GM18858 (cell line): ENCODE results near the gene EEF2.

ENCODE experiments used
- ATAC-seq: cut with Tn5 transposase; IDR thresholded peaks from one replicate; pipeline ENCODE4 v1.9.1; 2021; ENCODE audit not compliant: unreplicated experiment

EEF2 gene

DNA sequence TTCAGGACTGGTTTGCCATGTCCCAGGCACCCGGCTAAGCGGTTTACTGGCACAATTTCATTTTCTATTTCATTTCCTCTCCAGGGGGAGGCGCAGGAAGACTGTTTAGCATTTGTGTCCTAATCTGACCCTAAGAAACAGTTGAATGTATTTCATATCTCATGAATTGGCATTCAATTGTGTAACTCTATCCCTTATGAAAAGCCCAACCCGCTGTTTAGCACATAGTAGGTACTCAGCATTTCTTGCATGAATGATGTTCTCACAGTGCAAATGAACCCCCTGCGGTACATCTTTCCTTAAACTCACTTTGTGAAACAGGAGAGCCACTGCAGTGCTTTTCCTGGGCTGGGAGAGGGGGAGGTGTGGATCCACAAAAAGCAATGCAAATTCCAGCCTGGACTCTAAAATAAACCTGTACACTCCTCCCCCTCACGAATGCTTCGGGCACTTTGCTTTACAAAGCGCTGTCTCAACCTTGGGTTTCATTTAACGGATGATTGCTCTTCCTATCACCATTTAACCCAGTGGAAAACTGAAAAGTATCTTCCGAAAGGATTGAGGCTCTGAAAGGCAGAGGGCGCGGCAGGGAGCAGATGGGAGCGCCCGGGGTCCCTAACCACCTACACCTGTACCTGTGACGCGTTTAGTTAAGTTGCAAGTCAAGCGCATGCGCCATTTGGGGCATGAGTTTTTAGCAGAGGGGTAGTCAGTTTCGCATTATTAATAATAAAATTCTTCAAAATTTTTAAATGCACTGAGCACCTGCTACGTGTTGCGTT is 1.2 kb upstream of the EEF2 start:
- no peak for ATAC-seq

GRCh38 chr19:3985643-3986259 is 488 bp upstream of the EEF2 start:
- ATAC-seq, result no peak

- no peak for ATAC-seq
Observed at GRCh38 chr19:3984584-3984907, 717 bp downstream of the EEF2 start.

- no peak for ATAC-seq
Observed at GRCh38 chr19:3983936-3984583, 1.2 kb downstream of the EEF2 start.

DNA sequence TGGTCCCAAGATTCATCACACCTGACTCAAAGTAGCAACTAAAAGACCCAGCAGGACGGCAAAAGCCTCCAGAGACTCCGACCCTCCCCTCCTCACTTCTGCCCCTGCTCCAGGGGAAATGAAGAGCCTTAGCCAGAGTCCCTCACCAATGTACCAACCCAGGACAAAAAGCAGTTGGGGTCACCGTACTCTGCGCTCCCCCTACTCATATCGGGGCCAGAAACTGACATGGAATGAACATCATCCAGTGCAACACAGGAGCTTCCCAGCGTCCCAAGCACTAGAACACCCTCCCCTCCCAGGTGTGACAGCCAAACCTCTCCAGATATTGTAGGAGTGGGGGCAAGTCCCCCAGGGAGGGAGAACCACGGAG is 1.7 kb downstream of the EEF2 start:
- no peak for ATAC-seq

- ATAC-seq, result no peak
Observed at GRCh38 chr19:3982701-3983541, 2.3 kb downstream of the EEF2 start.

DNA sequence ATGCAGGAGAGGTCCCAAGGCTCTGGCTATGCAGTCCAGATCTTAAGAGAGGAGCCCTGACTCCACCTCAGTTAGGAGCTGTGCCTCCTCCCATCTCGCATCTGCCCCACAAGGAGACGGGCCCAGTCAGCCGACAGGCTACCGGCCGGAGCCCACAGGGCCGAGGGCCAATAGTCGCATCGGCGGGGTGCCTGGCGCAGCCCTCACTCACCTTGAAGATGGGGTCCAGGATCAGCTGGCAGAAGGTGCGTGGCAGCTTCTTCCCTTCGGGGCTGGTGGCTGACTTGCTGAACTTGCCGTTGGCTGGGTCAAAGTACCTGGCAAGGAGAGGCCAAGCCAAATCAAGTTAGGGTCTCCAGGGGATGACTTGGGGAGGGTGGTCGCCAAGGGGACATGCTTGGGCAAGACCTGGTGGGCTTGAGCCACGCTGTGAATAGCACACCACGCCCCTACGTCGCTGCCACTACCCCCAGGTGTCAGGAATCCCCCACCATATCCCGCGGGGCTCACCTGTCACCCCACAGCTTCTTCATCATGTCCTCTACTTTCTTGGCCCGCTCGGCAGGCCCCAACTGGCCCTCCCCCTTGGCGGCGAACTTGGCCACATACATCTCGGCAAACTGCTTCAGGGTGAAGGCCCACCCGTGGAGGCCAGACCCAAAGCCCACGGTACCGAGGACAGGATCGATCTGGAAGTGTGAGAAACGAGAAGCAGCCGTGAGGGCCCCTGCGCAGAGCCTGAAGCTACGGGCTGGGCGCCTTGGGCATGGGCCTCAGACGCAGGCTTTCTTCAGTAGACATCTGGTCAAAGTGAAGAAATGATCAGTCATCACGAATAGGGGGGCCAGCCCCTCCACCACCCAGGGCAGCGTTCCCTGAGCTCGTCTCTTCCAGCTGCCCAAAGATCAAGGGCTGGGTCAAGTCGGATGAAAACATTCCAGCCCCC is 3.3 kb downstream of the EEF2 start:
- ATAC-seq, result no peak

DNA sequence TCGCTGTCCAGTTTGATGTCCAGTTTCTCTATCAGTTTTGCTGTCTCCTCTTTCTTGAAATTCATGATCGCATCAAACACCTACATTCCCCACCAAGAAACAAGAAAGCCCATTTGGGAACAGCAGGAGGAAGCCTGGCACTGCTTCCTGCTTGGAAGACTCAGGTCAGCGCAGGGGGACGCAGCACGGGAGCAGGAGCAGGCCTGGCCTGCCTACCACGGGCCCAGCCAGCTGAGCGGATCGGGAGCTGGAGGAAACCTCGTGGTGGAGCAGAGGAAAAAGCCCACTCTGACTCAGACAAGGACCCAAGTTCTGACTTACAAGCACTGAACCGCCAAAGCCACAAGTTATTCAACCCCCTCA is 3.9 kb downstream of the EEF2 start:
- no peak for ATAC-seq

- ATAC-seq, result no peak
Observed at GRCh38 chr19:3980353-3981251, 4.7 kb downstream of the EEF2 start.

- ATAC-seq, result no peak
Observed at GRCh38 chr19:3979674-3980352, 5.5 kb downstream of the EEF2 start.

DNA sequence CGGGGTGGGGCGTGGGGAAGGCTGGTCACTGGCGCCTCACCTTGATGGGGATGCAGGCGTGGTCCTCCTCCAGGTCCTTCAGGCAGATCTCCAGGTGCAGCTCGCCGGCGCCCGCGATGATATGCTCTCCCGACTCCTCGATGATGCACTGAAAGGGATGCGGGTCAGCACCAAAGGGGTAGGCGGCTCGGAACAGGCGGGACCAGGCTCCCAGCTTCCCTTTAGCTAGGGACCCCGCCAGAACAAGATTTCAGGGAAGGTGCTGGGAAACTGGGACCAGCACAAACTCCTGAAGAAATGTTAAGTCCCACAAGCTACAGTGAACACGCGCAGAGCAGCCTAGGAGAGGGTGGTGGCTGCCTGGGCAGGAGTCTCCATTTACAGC is 6.0 kb downstream of the EEF2 start:
- ATAC-seq, result no peak

DNA sequence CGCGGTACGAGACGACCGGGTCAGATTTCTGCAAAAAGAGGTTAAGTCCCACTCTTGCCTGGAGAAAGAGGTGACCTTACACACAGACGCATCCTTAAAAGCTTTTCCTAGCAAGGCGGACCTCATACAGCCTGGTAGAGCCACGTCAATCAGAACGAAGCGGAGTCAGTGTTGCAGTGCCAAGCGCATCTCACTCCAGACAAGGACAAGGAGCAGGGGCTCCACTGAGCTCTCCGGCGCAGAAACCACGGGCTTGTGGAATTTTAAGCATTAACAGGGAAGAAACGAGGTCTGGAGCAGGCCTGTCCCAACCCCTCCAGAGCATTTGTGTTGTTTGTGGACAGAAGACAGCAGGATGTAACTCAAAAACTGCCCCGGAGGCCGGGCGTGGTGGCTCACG is 7.1 kb downstream of the EEF2 start:
- ATAC-seq, result no peak

GRCh38 chr19:3977242-3978143 is 7.8 kb downstream of the EEF2 start:
- ATAC-seq, result no peak

DNA sequence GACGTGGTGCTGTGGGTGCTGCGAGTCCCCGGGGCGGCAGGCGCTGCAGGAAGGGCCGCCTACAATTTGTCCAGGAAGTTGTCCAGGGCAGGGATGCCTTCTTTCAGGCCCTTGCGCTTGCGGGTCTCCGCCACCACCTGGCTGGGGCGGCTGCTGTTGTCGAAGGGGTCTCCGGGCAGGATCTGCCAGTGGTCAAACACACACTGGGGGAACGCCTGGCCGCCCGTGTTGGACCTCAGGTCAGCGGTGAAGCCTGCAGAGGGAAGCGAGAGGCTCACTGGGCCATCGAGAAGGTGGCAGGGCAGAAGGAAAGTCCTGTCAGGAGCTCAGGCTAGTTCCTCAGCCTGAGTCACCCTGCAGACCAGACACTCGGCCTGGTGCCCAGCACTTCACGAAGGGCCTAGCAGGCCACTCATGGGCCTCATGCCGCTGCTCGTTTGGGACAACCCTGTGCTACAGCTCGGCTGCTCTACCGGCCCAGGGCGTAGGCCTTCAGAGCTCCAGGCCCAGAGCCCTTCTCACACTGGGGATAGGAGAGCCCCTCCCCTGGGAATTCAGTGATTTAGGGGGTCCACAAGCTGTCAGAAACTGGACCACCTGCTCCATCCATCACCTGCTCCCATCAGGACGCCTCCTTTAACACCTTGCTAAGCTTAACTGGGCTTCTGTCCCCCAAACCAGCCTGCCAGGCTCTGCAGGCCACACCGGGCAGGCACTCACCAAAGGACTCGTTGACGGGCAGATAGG is 8.6 kb downstream of the EEF2 start:
- ATAC-seq, result no peak

DNA sequence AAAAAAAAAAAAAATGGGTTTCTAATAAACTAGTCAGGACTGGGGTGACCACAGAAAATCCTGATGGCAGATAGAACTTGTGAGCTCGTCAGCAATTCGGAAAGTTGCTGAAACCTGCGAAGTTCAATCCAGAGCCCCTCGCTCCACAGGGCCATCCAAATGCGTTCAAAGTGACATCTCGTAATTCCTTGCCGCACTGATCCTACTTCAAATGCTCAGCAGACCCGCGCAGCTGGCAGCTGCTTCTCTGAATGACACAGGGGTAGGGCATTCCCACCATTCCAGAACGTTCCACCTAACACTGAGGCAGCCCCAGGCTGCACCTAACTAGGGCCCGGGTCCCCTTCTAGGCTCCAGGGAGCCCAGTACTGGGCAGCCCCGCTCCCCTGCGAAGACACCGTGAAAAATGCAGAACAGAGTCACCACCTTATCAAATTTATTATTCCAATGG is 9.6 kb downstream of the EEF2 start:
- ATAC-seq, result no peak

DNA sequence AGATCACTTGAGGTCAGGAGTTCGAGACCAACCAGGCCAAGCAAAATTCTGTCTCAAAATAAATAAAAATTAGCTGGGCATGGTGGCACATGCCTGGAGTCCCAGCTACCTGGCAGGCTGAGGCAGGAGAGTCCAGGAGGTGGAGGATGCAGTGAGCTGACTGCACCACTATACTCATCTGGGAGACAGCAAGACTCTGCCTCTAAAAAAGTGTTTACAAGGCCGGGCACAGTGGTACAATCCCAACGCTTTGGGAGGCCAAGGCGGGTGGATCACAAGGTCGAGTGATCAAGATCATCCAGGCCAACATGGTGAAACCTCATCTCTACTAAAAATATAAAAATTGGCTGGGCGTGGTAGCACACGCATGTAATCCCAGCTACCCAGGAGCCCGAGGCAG is 10.1 kb downstream of the EEF2 start:
- no peak for ATAC-seq
